HEK293 (cell line): ENCODE data around the gene FLT3LG.
A peak's percentile ranks its signal among the peaks of the same experiment; 100 is the strongest.

Source experiments
- CTCF ChIA-PET: fragments of 350-600 bp; formaldehyde crosslinking; extraction: SDS; loops from one replicate; lab custom pipeline; 2021; ENCODE audit warnings: antibody characterized with exemption; lab: Yijun Ruan, JAX
- POLR2A ChIA-PET: fragments of 300-600 bp; formaldehyde crosslinking; extraction: SDS; loops from one replicate; lab custom pipeline; 2020; ENCODE audit warnings: antibody characterized with exemption, inconsistent platforms; lab: Yijun Ruan, JAX
- H3K27ac ChIP-seq: fragments of 200-500 bp; sonication (Bioruptor generic); 2 replicates; pipeline ENCODE4 v1.5.1; 2014; ENCODE audit warnings: low read depth, low read length, control low read depth, inconsistent platforms; ENCODE audit errors: extremely low read depth
- H3K36me3 ChIP-seq, 2 experiments: fragments of 200-500 bp in 1 of 2; sonication (Bioruptor generic) in 1 of 2; 1 replicate in 1 of 2; 2 replicates in 1 of 2; pipeline ENCODE4 v1.5.1; 2014 to 2017; ENCODE audit warnings: inconsistent platforms in 2 of 2, low read length in 2 of 2; ENCODE audit not compliant: control insufficient read depth in 2 of 2, insufficient read depth in 1 of 2
- H3K4me1 ChIP-seq: fragments of 200-500 bp; sonication (Bioruptor generic); 2 replicates; pipeline ENCODE4 v1.5.1; 2014; ENCODE audit warnings: mild to moderate bottlenecking, low read length, inconsistent platforms; ENCODE audit not compliant: control insufficient read depth, insufficient read depth
- H3K4me3 ChIP-seq: 2 replicates; pipeline ENCODE4 v1.5.1; 2011; ENCODE audit warnings: low read depth, mild to moderate bottlenecking, control low read depth, low read length, moderate library complexity
- H3K9me3 ChIP-seq: fragments of 200-500 bp; sonication (Bioruptor generic); 2 replicates; pipeline ENCODE4 v1.5.1; 2014; ENCODE audit warnings: low read depth, low read length, inconsistent platforms; ENCODE audit not compliant: control insufficient read depth, insufficient read depth
- BCL11A ChIP-seq: fragments of 450-650 bp; formaldehyde crosslinking; IDR thresholded peaks from 2 replicates; pipeline ENCODE4 v1.5.1; 2016; ENCODE audit warnings: low read depth, missing biosample characterization, missing genetic modification characterization
- CTCF ChIP-seq: fragments of 450-650 bp; formaldehyde crosslinking; IDR thresholded peaks from 2 replicates; pipeline ENCODE4 v1.5.1; 2016; ENCODE audit warnings: missing biosample characterization, missing genetic modification characterization
- GFI1B ChIP-seq: fragments of 450-650 bp; formaldehyde crosslinking; IDR thresholded peaks from 2 replicates; pipeline ENCODE4 v1.5.1; 2016; ENCODE audit warnings: missing biosample characterization, missing genetic modification characterization
- IKZF3 ChIP-seq: fragments of 450-650 bp; IDR thresholded peaks from 2 replicates; pipeline ENCODE4 v1.5.0; 2018; ENCODE audit warnings: missing biosample characterization, mild to moderate bottlenecking, missing genetic modification characterization, moderate library complexity
- KLF1 ChIP-seq: fragments of 450-650 bp; formaldehyde crosslinking; IDR thresholded peaks from 2 replicates; pipeline ENCODE4 v1.5.1; 2016; ENCODE audit warnings: missing biosample characterization, missing genetic modification characterization
- OVOL3 ChIP-seq: fragments of 450-650 bp; formaldehyde crosslinking; IDR thresholded peaks from 2 replicates; pipeline ENCODE4 v1.5.1; 2016; ENCODE audit warnings: missing biosample characterization, missing genetic modification characterization
- SP7 ChIP-seq: fragments of 450-650 bp; formaldehyde crosslinking; IDR thresholded peaks from 2 replicates; pipeline ENCODE4 v1.5.1; 2016; ENCODE audit warnings: missing biosample characterization, missing genetic modification characterization
- TRIM28 ChIP-seq: IDR thresholded peaks from 2 replicates; pipeline ENCODE4 v1.6.1; 2011; ENCODE audit warnings: low read length, control low read depth, borderline replicate concordance
- ZBTB44 ChIP-seq: fragments of 450-650 bp; IDR thresholded peaks from 2 replicates; pipeline ENCODE4 v1.5.1; 2018; ENCODE audit warnings: missing biosample characterization, mild to moderate bottlenecking, missing genetic modification characterization
- ZBTB48 ChIP-seq: fragments of 450-650 bp; formaldehyde crosslinking; IDR thresholded peaks from 2 replicates; pipeline ENCODE4 v1.5.1; 2016; ENCODE audit warnings: missing biosample characterization, missing genetic modification characterization
- ZBTB8A ChIP-seq: fragments of 450-650 bp; formaldehyde crosslinking; IDR thresholded peaks from 2 replicates; pipeline ENCODE4 v1.5.1; 2016; ENCODE audit warnings: missing biosample characterization, missing genetic modification characterization
- ZFHX2 ChIP-seq: fragments of 450-650 bp; formaldehyde crosslinking; conservative IDR thresholded peaks from 2 replicates; pipeline ENCODE4 v1.5.1; 2016; ENCODE audit warnings: missing biosample characterization, missing genetic modification characterization
- ZFP41 ChIP-seq: fragments of 450-650 bp; formaldehyde crosslinking; IDR thresholded peaks from 2 replicates; pipeline ENCODE4 v1.5.1; 2016; ENCODE audit warnings: missing biosample characterization, missing genetic modification characterization, borderline replicate concordance
- ZIC2 ChIP-seq: fragments of 450-650 bp; formaldehyde crosslinking; IDR thresholded peaks from 2 replicates; pipeline ENCODE4 v1.5.1; 2016; ENCODE audit warnings: missing biosample characterization, missing genetic modification characterization
- ZNF10 ChIP-seq: fragments of 450-650 bp; formaldehyde crosslinking; IDR thresholded peaks from 2 replicates; pipeline ENCODE4 v1.5.1; 2017; ENCODE audit warnings: missing biosample characterization, missing genetic modification characterization
- ZNF292 ChIP-seq: fragments of 450-650 bp; formaldehyde crosslinking; IDR thresholded peaks from 2 replicates; pipeline ENCODE4 v1.5.1; 2016; ENCODE audit warnings: low read depth, missing biosample characterization, missing genetic modification characterization, borderline replicate concordance
- ZNF324 ChIP-seq: fragments of 450-650 bp; formaldehyde crosslinking; IDR thresholded peaks from 2 replicates; pipeline ENCODE4 v1.5.1; 2016; ENCODE audit warnings: missing biosample characterization, missing genetic modification characterization
- ZNF37A ChIP-seq: fragments of 450-650 bp; IDR thresholded peaks from 2 replicates; pipeline ENCODE4 v1.5.1; 2018; ENCODE audit warnings: missing biosample characterization, missing genetic modification characterization
- ZNF423 ChIP-seq: fragments of 450-650 bp; formaldehyde crosslinking; IDR thresholded peaks from 2 replicates; pipeline ENCODE4 v1.5.1; 2016; ENCODE audit warnings: missing biosample characterization, missing genetic modification characterization
- ZNF488 ChIP-seq: fragments of 450-650 bp; formaldehyde crosslinking; IDR thresholded peaks from 2 replicates; pipeline ENCODE4 v1.5.1; 2016; ENCODE audit warnings: missing biosample characterization, missing genetic modification characterization
- ZNF558 ChIP-seq: fragments of 450-650 bp; formaldehyde crosslinking; IDR thresholded peaks from 2 replicates; pipeline ENCODE4 v1.5.1; 2016; ENCODE audit warnings: missing biosample characterization, missing genetic modification characterization
- ZNF626 ChIP-seq: fragments of 450-650 bp; sonication (Bioruptor Pico); formaldehyde crosslinking; IDR thresholded peaks from 2 replicates; pipeline ENCODE4 v1.5.1; 2018; ENCODE audit warnings: missing biosample characterization, missing genetic modification characterization, inconsistent platforms
- ZNF658 ChIP-seq: fragments of 450-650 bp; formaldehyde crosslinking; IDR thresholded peaks from 2 replicates; pipeline ENCODE4; 2016; ENCODE audit warnings: missing biosample characterization, missing genetic modification characterization
- ZNF707 ChIP-seq: fragments of 450-650 bp; formaldehyde crosslinking; IDR thresholded peaks from 2 replicates; pipeline ENCODE4 v1.5.1; 2016; ENCODE audit warnings: missing biosample characterization, missing genetic modification characterization
- ZNF747 ChIP-seq: fragments of 450-650 bp; formaldehyde crosslinking; IDR thresholded peaks from 2 replicates; pipeline ENCODE4 v1.5.1; 2016; ENCODE audit warnings: missing biosample characterization, missing genetic modification characterization
- ZNF777 ChIP-seq: fragments of 450-650 bp; formaldehyde crosslinking; IDR thresholded peaks from 2 replicates; pipeline ENCODE4 v1.5.1; 2017; ENCODE audit warnings: missing biosample characterization, missing genetic modification characterization, borderline replicate concordance
- ZXDB ChIP-seq: fragments of 450-650 bp; formaldehyde crosslinking; IDR thresholded peaks from 2 replicates; pipeline ENCODE4 v1.5.1; 2016; ENCODE audit warnings: missing biosample characterization, missing genetic modification characterization
- TF ChIP-seq, protein P1 (sequence below): fragments of 450-650 bp; formaldehyde crosslinking; IDR thresholded peaks from 2 replicates; pipeline ENCODE4 v1.5.1; 2016; ENCODE audit warnings: missing biosample characterization, missing genetic modification characterization, low read depth
- TF ChIP-seq, protein P2 (sequence below): fragments of 450-650 bp; formaldehyde crosslinking; IDR thresholded peaks from 2 replicates; pipeline ENCODE4 v1.5.1; 2016; ENCODE audit warnings: missing biosample characterization, missing genetic modification characterization

FLT3LG gene, protein sequence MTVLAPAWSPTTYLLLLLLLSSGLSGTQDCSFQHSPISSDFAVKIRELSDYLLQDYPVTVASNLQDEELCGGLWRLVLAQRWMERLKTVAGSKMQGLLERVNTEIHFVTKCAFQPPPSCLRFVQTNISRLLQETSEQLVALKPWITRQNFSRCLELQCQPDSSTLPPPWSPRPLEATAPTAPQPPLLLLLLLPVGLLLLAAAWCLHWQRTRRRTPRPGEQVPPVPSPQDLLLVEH

GRCh38 chr19:49473868-49474541 lies at the start of gene FLT3LG:
Gene FLT3LG (plus strand): TSS chr19:49474215. CDS start chr19:49474640, 425 bp downstream.
- peak within 1 kb of the TSS; percentile 5; the same call in 1 of the 2 replicates for H3K27ac ChIP-seq
- H3K9me3 ChIP-seq = no peaks in the 10 kb centered on the region
- peaks cover 5 to 6% of the 10 kb centered on the region in 2 experiments; a peak in 2 of 3 replicates for H3K36me3 ChIP-seq
- CTCF ChIA-PET = interaction anchor here (0.6 to 2.4 kb wide), 43 partner anchors 8 to 1788 kb away, joined by 3 to 17 read pairs (median 4); partner anchors contain the start of genes FCGRT and PIH1D1
- H3K4me1 ChIP-seq = 0 out of 2 replicates have a peak, but pooled peaks cover 2% of the 10 kb centered on the region
- POLR2A ChIA-PET = interaction anchor here (1.0 to 2.6 kb wide), 5 partner anchors 16 to 22 kb away, joined by 3 to 17 read pairs (median 4); partner anchors contain the start of genes ALDH16A1, PIH1D1 and RPS11
- H3K4me3 ChIP-seq = peak within 1 kb of the TSS; percentile 59
- TF ChIP-seq ZBTB48 (peak; percentile 83), ZNF324 (tag by site-specific recombination) (peak; percentile 66; the same call in 1 of the 2 replicates), ZNF488 (tag by site-specific recombination) (no peak), ZNF558 (tag by site-specific recombination) (no peak), ZNF626 (tag by site-specific recombination) (no peak), CTCF (tag by site-specific recombination) (peak; percentile 97), OVOL3 (tag by site-specific recombination) (no peak), KLF1 (peak; percentile 78), ZXDB (tag by site-specific recombination) (peak; percentile 69), ZNF423 (peak; percentile 83), BCL11A (0 out of 2 replicates have a peak, but pooled peaks have one; percentile 11), ZFP41 (tag by site-specific recombination) (no peak), ZNF37A (no peak), TRIM28 (no peak), ZNF707 (tag by site-specific recombination) (no peak), ZIC2 (tag by site-specific recombination) (peak; percentile 91), ZNF747 (tag by site-specific recombination) (no peak), ZNF10 (peak; percentile 45; the same call in 1 of the 2 replicates), ZBTB44 (peak; percentile 35; the same call in 1 of the 2 replicates), IKZF3 (no peak), ZBTB8A (tag by site-specific recombination) (peak; percentile 86), SP7 (tag by site-specific recombination) (peak; percentile 78), ZNF777 (peak; percentile 71; the same call in 1 of the 2 replicates), GFI1B (no peak), ZFHX2 (tag by site-specific recombination) (peak; percentile 46; the same call in 1 of the 2 replicates), ZNF292 (tag by site-specific recombination) (no peak), ZNF658 (tag by site-specific recombination) (no peak)
- TF ChIP-seq, protein P1, sequence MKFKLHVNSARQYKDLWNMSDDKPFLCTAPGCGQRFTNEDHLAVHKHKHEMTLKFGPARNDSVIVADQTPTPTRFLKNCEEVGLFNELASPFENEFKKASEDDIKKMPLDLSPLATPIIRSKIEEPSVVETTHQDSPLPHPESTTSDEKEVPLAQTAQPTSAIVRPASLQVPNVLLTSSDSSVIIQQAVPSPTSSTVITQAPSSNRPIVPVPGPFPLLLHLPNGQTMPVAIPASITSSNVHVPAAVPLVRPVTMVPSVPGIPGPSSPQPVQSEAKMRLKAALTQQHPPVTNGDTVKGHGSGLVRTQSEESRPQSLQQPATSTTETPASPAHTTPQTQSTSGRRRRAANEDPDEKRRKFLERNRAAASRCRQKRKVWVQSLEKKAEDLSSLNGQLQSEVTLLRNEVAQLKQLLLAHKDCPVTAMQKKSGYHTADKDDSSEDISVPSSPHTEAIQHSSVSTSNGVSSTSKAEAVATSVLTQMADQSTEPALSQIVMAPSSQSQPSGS (tag by site-specific recombination) = no peak
- TF ChIP-seq, protein P2, sequence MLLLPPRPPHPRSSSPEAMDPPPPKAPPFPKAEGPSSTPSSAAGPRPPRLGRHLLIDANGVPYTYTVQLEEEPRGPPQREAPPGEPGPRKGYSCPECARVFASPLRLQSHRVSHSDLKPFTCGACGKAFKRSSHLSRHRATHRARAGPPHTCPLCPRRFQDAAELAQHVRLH (tag by site-specific recombination) = no peak; the same call in 1 of the 2 replicates
